Osteocyte (in vitro differentiated cells): ENCODE measurements around the gene PKNOX1. TPM values are rescaled to one million over a fixed set of nuclear protein-coding genes. Genes with fewer than 3 reads are reported as not detected.
"Not testable (repeated sequence)": the region's sequence is repeated elsewhere in the genome, so short reads cannot be mapped to it uniquely, and the experiment has no call there.

Experiments used
- DNase-seq: peaks from one replicate; pipeline ENCODE4 v3.0.0; 2021; ENCODE audit warnings: mixed read lengths; ENCODE audit not compliant: unreplicated experiment; ENCODE audit errors: extremely low spot score
- H3K27ac Mint-ChIP-seq: one replicate; pipeline ENCODE4 v1.8.0; 2021; ENCODE audit warnings: mild to moderate bottlenecking, mixed read lengths; ENCODE audit not compliant: unreplicated experiment
- H3K27me3 Mint-ChIP-seq: one replicate; pipeline ENCODE4 v1.8.0; 2021; ENCODE audit warnings: mixed read lengths; ENCODE audit not compliant: unreplicated experiment
- H3K36me3 Mint-ChIP-seq: one replicate; pipeline ENCODE4 v1.8.0; 2021; ENCODE audit warnings: mixed read lengths; ENCODE audit not compliant: unreplicated experiment
- H3K4me1 Mint-ChIP-seq: one replicate; pipeline ENCODE4 v1.8.0; 2021; ENCODE audit warnings: mixed read lengths; ENCODE audit not compliant: unreplicated experiment
- H3K4me3 Mint-ChIP-seq: one replicate; pipeline ENCODE4 v1.8.0; 2021; ENCODE audit warnings: mild to moderate bottlenecking, moderate library complexity, mixed read lengths; ENCODE audit not compliant: unreplicated experiment
- H3K9me3 Mint-ChIP-seq: one replicate; pipeline ENCODE4 v1.8.0; 2021; ENCODE audit warnings: mixed read lengths; ENCODE audit not compliant: unreplicated experiment
- total RNA-seq: library from RNA; stranded (reverse); gene quantifications from 2 replicates; pipeline ENCODE4 v1.2.1, GENCODE V29; 2021
- TF ChIP-seq, protein P1 (sequence below): fragments of 200-600 bp; sonication (generic); IDR thresholded peaks from 2 replicates; pipeline ENCODE4 v1.5.0; 2021; ENCODE audit warnings: antibody characterized with exemption, mild to moderate bottlenecking, moderate library complexity

The PKNOX1 gene
- total RNA-seq, 1 donor from 2014 or later = 14.2 TPM

DNA sequence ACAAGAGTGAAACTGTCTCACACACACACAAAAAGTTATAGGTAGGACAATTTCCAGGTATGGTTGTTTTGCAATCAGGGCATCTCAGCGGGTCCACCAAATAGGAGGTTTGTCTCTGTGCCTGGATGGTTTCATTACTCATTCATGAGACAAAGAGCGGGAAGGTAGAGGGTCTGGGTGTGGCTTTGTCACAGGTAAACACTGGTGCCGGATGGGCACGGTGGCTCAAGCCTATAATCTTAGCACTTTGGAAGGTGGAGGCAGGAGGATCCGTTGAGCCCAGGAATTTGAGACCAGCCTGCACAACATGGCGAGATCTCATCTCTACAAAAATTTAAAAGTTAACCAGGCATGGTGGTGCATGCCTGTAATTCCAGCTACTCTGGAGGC, 32.7 kb upstream of the PKNOX1 start:
- Mint-ChIP-seq H3K9me3 (no peaks in the 10 kb centered on the region), H3K4me3 (no peak overlapping the region), H3K27me3 (no peaks in the 10 kb centered on the region), H3K27ac (no peak overlapping the region), H3K4me1 (peaks cover 10% of the 10 kb centered on the region), H3K36me3 (no peaks in the 10 kb centered on the region)
- TF ChIP-seq, protein P1, sequence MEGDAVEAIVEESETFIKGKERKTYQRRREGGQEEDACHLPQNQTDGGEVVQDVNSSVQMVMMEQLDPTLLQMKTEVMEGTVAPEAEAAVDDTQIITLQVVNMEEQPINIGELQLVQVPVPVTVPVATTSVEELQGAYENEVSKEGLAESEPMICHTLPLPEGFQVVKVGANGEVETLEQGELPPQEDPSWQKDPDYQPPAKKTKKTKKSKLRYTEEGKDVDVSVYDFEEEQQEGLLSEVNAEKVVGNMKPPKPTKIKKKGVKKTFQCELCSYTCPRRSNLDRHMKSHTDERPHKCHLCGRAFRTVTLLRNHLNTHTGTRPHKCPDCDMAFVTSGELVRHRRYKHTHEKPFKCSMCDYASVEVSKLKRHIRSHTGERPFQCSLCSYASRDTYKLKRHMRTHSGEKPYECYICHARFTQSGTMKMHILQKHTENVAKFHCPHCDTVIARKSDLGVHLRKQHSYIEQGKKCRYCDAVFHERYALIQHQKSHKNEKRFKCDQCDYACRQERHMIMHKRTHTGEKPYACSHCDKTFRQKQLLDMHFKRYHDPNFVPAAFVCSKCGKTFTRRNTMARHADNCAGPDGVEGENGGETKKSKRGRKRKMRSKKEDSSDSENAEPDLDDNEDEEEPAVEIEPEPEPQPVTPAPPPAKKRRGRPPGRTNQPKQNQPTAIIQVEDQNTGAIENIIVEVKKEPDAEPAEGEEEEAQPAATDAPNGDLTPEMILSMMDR = no peak
- DNase-seq = no peak

DNA sequence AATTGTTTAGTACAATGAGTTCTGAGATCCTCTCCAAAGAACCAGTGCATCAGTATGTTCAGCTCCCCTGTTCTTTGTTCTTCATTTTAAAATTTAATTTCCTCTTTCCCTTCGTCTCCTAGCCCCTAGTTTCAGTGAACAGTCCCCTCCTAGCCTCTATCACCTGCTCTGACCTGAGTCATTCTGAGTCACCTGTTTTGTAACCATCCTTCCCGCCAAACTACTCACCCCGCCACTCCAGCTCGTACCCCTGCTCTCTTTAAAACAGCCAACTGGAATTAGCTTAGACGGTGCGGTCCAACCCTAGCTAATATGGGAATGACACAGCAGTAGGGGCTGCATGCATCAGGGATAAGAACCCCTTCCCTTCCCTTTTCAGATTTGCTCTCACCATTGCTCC, 32.1 kb upstream of the PKNOX1 start:
- H3K27me3 Mint-ChIP-seq = peaks cover 2% of the 10 kb centered on the region

DNA sequence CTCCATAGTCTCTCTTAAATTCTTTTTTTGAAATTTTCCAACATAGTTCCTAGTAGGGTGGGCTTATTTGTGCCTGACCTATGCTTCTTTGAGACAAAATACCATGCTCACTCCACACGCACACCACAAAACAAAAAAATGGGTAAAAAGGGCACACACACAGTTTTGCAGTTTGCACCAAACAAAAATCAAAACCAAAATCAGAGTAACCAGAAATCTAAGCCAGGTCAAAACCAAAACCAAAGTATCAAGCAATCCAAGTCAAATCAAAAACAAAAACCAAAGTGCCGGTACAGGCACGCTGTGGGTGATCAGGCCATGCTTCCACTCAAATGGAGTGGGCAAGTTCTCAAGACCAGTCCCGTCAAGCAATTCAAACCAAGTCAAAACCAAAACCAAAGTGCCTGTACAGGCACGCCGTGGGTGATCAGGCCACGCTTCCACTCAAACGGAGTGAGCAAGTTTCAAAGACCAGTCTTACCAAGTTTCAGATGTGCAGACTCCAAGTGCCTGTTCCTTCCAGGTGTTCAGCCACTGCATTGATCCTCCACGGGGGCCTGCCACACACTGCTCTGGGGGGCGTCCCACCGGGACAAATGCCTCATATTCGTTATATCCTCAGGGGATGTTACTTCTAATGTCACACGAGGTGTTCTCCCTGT, 25.1 kb upstream of the PKNOX1 start:
- not testable (repeated sequence) for H3K4me1 Mint-ChIP-seq, H3K4me3 Mint-ChIP-seq, H3K36me3 Mint-ChIP-seq

More for the DNA sequence above, 32.1 kb upstream of the PKNOX1 start:
- Mint-ChIP-seq H3K36me3 (no peaks in the 10 kb centered on the region), H3K27ac (no peak overlapping the region), H3K9me3 (no peaks in the 10 kb centered on the region), H3K4me1 (peaks cover 10% of the 10 kb centered on the region), H3K4me3 (no peak overlapping the region)
- DNase-seq = no peak
- TF ChIP-seq, protein P1 = no peak

DNA sequence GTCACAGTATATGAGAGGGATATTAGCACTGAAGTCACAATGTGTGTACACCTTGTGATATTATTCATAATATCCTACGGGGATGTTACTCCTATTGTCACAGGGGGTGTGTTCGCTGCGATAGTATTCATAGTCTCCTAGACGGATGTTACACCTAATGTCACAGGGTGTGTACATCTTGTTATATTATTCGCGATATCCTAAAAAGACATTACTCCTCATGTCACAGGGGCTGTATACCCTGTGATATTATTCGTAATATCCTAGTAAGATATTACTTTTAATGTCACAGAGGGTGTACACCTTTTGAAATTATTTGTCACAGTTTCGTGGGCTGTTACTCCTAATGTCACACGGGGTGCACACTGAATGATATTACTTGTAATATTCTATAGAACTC, 23.2 kb upstream of the PKNOX1 start:
- H3K36me3 Mint-ChIP-seq, H3K4me3 Mint-ChIP-seq, H3K27ac Mint-ChIP-seq, H3K9me3 Mint-ChIP-seq, H3K27me3 Mint-ChIP-seq, H3K4me1 Mint-ChIP-seq, DNase-seq: not testable (repeated sequence)

More for the DNA sequence above, 25.1 kb upstream of the PKNOX1 start:
- H3K27ac Mint-ChIP-seq, H3K27me3 Mint-ChIP-seq, H3K9me3 Mint-ChIP-seq, DNase-seq: not testable (repeated sequence)

DNA sequence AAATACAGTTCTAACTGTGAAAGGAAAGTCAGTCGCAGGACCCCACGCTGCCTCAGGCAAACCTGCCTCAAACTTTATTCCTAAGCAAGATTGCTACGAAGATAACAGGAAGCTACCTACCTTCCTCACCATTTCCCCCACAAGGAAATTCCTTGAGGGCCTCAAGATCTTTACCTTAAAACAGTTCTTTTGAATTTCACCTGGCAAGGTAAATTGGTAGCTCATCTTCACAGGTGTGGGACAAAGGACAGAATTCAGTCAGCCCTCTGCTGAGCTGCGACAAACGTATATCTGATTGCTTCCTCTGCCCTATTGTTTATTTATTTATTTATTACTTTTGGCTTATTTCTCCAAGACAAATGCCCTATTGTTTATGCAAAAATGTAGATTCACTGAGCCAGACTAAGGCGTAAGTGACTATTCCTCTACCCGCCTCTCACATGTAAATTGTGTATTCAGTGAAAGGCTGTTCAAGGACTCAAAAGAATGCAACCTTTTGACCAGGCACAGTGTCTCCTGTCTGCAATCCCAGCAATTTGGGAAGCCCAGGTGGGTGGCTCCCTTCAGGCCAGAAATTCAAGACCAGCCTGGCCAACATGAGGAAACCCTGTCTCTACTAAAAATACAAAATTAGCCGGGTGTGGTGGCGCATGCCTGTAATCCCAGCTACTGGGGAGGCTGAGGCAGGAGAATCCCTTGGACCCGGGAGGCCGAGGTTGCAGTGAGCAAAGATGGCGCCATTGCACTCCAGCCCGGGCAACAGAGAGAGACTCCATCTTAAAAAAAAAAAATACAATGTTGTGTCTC, 17.3 kb upstream of the PKNOX1 start:
- Mint-ChIP-seq H3K27ac (no peak overlapping the region), H3K36me3 (no peaks in the 10 kb centered on the region), H3K4me3 (no peak overlapping the region), H3K9me3 (no peaks in the 10 kb centered on the region), H3K4me1 (no peaks in the 10 kb centered on the region), H3K27me3 (no peaks in the 10 kb centered on the region)
- TF ChIP-seq, protein P1 = no peak
- no peak for DNase-seq

DNA sequence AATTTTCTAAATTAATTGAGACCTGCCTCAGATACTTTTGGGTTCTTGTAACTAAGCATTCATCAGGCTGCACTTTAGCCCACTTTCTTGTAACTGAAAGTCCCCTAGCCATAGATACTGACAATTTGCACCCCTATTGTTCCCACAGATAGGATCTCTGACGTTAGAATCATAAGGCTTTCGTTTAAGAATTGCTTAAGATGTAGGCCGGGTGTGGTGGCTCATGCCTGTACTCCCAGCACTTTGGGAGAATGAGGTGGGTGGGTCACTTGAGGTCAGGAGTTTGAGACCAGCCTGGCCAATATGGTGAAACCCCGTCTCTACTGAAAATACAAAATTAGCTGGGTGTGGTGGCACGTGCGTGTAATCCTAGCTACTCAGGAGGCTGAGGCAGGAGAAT, 16.2 kb upstream of the PKNOX1 start:
- not testable (repeated sequence) for H3K36me3 Mint-ChIP-seq, DNase-seq, H3K4me3 Mint-ChIP-seq, H3K9me3 Mint-ChIP-seq, H3K4me1 Mint-ChIP-seq, H3K27ac Mint-ChIP-seq, H3K27me3 Mint-ChIP-seq
